B cell (primary cell): Measurements from ENCODE around the gene C5orf34. TPM values are rescaled to one million over a fixed set of nuclear protein-coding genes. Genes with fewer than 3 reads are reported as not detected.

ENCODE experiments used
- ATAC-seq: fragments of 200-7000 bp; cut with Tn5 transposase; one replicate; pipeline ENCODE4 v1.10.0; 2021; ENCODE audit warnings: low read depth, mild to moderate bottlenecking, moderate number of reproducible peaks, moderate library complexity
- CTCF ChIA-PET: fragments of 350-600 bp; sonication (Branson Sonifier 250); formaldehyde crosslinking; loops from one replicate; lab custom pipeline; 2021; ENCODE audit warnings: antibody characterized with exemption, inconsistent platforms; lab: Charles Lee
- POLR2A ChIA-PET: fragments of 350-600 bp; sonication (Branson Sonifier 250); formaldehyde crosslinking; loops from one replicate; lab custom pipeline; 2021; ENCODE audit warnings: antibody characterized with exemption; lab: Charles Lee
- DNase-seq: peaks from one replicate; pipeline ENCODE4 v3.0.0; 2013
- H2AFZ ChIP-seq: 2 replicates; pipeline ENCODE4 v1.6.1; 2012; ENCODE audit warnings: mild to moderate bottlenecking, low read depth, low read length; ENCODE audit not compliant: insufficient read depth, poor library complexity, severe bottlenecking
- H3K27ac ChIP-seq, 2 donors: 1 replicate in 1 of 2; 2 replicates in 1 of 2; pipeline ENCODE4 v1.5.1; 2012 to 2013; ENCODE audit warnings: low read length in 2 of 2, mild to moderate bottlenecking in 2 of 2, moderate library complexity in 1 of 2
- H3K27me3 ChIP-seq, 4 experiments: fragments of 200-600 bp in 1 of 4; sonication (generic) in 1 of 4; replicated peaks in 1 of 4; 1 replicate in 2 of 4; 2 replicates in 2 of 4; pipeline versions ENCODE4 v1.6.1 to v1.7.0; 2013 to 2016; ENCODE audit warnings: low read length in 3 of 4, mild to moderate bottlenecking in 2 of 4, mixed read lengths in 1 of 4, moderate library complexity in 1 of 4; ENCODE audit not compliant: insufficient read depth in 4 of 4, control insufficient read depth in 3 of 4; ENCODE audit errors: control extremely low read depth in 1 of 4
- H3K36me3 ChIP-seq, 2 experiments: replicated peaks in 1 of 2; 1 replicate in 1 of 2; 2 replicates in 1 of 2; pipeline versions ENCODE4 v1.6.1 to v1.7.1; 2013; ENCODE audit warnings: low read length in 1 of 2; ENCODE audit not compliant: insufficient read depth in 2 of 2, control insufficient read depth in 1 of 2; ENCODE audit errors: control extremely low read depth in 1 of 2, extremely low read depth in 1 of 2
- H3K4me1 ChIP-seq, 2 donors: fragments of 200-600 bp in 1 of 2; sonication (generic) in 1 of 2; 1 replicate in 1 of 2; 2 replicates in 1 of 2; pipeline versions ENCODE4 v1.5.1 to v1.6.1; 2013 to 2017; ENCODE audit warnings: low read length in 2 of 2; ENCODE audit not compliant: control insufficient read depth in 2 of 2, insufficient read depth in 2 of 2
- H3K4me2 ChIP-seq: replicated peaks from 2 replicates; pipeline ENCODE3; 2012; ENCODE audit warnings: mild to moderate bottlenecking, low read depth, low read length; ENCODE audit not compliant: poor library complexity, severe bottlenecking
- H3K4me3 ChIP-seq, 5 experiments: fragments of 200-600 bp in 1 of 5; sonication (generic) in 1 of 5; 1 replicate in 3 of 5; 2 replicates in 2 of 5; pipeline versions ENCODE4 v1.5.1 to v1.7.0; 2011 to 2016; ENCODE audit warnings: low read length in 4 of 5, mild to moderate bottlenecking in 4 of 5, low read depth in 2 of 5, control low read depth in 1 of 5, moderate library complexity in 1 of 5; ENCODE audit not compliant: insufficient read depth in 1 of 5; ENCODE audit errors: control extremely low read depth in 1 of 5, extremely low read depth in 1 of 5
- H3K79me2 ChIP-seq: fragments of 200-600 bp; sonication (generic); one replicate; pipeline ENCODE4 v1.6.0; 2016; ENCODE audit warnings: low read length; ENCODE audit not compliant: control insufficient read depth, insufficient read depth
- H3K9ac ChIP-seq: fragments of 200-600 bp; sonication (generic); 2 replicates; pipeline ENCODE4 v1.6.1; 2017; ENCODE audit warnings: mild to moderate bottlenecking, low read length, moderate library complexity
- H3K9me3 ChIP-seq, 3 donors: one replicate each; pipeline versions ENCODE4 v1.6.1 to v1.7.1; 2013; ENCODE audit warnings: low read length in 2 of 3; ENCODE audit not compliant: control insufficient read depth in 2 of 3, insufficient read depth in 1 of 3; ENCODE audit errors: control extremely low read depth in 1 of 3
- H4K20me1 ChIP-seq: 2 replicates; pipeline ENCODE4 v1.6.0; 2012; ENCODE audit warnings: mild to moderate bottlenecking, low read length; ENCODE audit not compliant: insufficient read depth, control insufficient read depth, poor library complexity, severe bottlenecking
- H3K27ac Mint-ChIP-seq: one replicate; pipeline ENCODE4 v1.8.0; 2021; ENCODE audit warnings: mixed read lengths
- H3K27me3 Mint-ChIP-seq: one replicate; pipeline ENCODE4 v1.8.0; 2021; ENCODE audit warnings: mixed read lengths
- H3K4me1 Mint-ChIP-seq: one replicate; pipeline ENCODE4 v1.8.0; 2021; ENCODE audit warnings: mixed read lengths
- H3K4me3 Mint-ChIP-seq: one replicate; pipeline ENCODE4 v1.8.0; 2021; ENCODE audit warnings: mixed read lengths
- H3K9me3 Mint-ChIP-seq: one replicate; pipeline ENCODE4 v1.8.0; 2022; ENCODE audit warnings: mixed read lengths; ENCODE audit not compliant: insufficient read depth
- CTCF ChIP-seq: fragments of 200-600 bp; IDR thresholded peaks from one replicate; pipeline ENCODE4 v1.8.0; 2022; ENCODE audit warnings: antibody characterized with exemption, mild to moderate bottlenecking
- EZH2 ChIP-seq: IDR thresholded peaks from 2 replicates; pipeline ENCODE4 v1.6.1; 2012; ENCODE audit warnings: borderline replicate concordance, low read depth, mild to moderate bottlenecking, moderate library complexity, low read length; ENCODE audit not compliant: insufficient read depth, poor library complexity, severe bottlenecking
- WGBS: methylation state at CpG from one replicate; pipeline ENCODE4 v1.1.5; 2013; ENCODE audit warnings: missing lambda C conversion rate; ENCODE audit not compliant: insufficient coverage; 5-methylcytosine and 5-hydroxymethylcytosine counted together
- intact Hi-C: fragments of 100-400 bp; cut with micrococcal nuclease; formaldehyde crosslinking; loops from one replicate; pipeline ENCODE4 v1.10.0; 2022
- polyA plus RNA-seq: library from polyadenylated mRNA; depleted of rRNA; stranded (reverse); fragments of >200 nt; gene quantifications from 2 replicates; pipeline ENCODE4 v1.2.3, GENCODE V29; 2012
- total RNA-seq, 2 donors: library from RNA; stranded (reverse); fragments of 120-200 nt in 1 of 2; gene quantifications; 1 replicate in 1 of 2; 2 replicates in 1 of 2; pipeline versions ENCODE4 v1.2.3 to v1.2.4, GENCODE V29; 2013 to 2022

The C5orf34 gene
- total and polyA plus RNA-seq, 2 donors (not counting 1 experiment from before 2014, with no cell fraction given), result 2.6 to 5.5 TPM

GRCh38 chr5:43530648-43531047, 15.7 kb upstream of the C5orf34 start:
- no CpG with 5 or more reads among the region's 2 CpGs for WGBS
- CTCF ChIA-PET, result no interaction called here
- Histone ChIP-seq H3K4me3 (no peak overlapping the region), H3K36me3 (peaks cover 20 to 67% of the 10 kb centered on the region in 2 experiments), H3K4me2 (no peak overlapping the region), H3K27ac (no peak overlapping the region), H3K9me3 (no peaks in the 10 kb centered on the region), H3K9ac (no peak overlapping the region), H3K79me2 (no peaks in the 10 kb centered on the region), H3K27me3 (no peaks in the 10 kb centered on the region), H3K4me1 (no peaks in the 10 kb centered on the region), H2AFZ (no peak overlapping the region), H4K20me1 (no peaks in the 10 kb centered on the region)
- DNase-seq (no peak), ATAC-seq (no peak)
- intact Hi-C loops, result no loop called here
- no peak overlapping the region for H3K4me3 Mint-ChIP-seq
- H3K9me3 Mint-ChIP-seq, result no peaks in the 10 kb centered on the region
- H3K27me3 Mint-ChIP-seq, result no peaks in the 10 kb centered on the region
- POLR2A ChIA-PET, result interaction anchor here (0.5 kb wide), 1 partner anchor 47 kb away, joined by 3 read pairs; the partner anchor contains the start of gene TMEM267
- H3K4me1 Mint-ChIP-seq, result no peaks in the 10 kb centered on the region
- no peak overlapping the region for H3K27ac Mint-ChIP-seq
- TF ChIP-seq CTCF, result no peak
- TF ChIP-seq EZH2, result no peak

- Histone ChIP-seq H3K4me1 (no peaks in the 10 kb centered on the region), H2AFZ (no peak overlapping the region), H3K27me3 (no peaks in the 10 kb centered on the region), H3K9me3 (no peaks in the 10 kb centered on the region), H4K20me1 (no peaks in the 10 kb centered on the region), H3K79me2 (no peaks in the 10 kb centered on the region), H3K4me2 (no peak overlapping the region), H3K4me3 (no peak overlapping the region), H3K9ac (no peak overlapping the region), H3K36me3 (peaks cover 9 to 25% of the 10 kb centered on the region in 2 experiments), H3K27ac (no peak overlapping the region)
- no peak for TF ChIP-seq EZH2
- TF ChIP-seq CTCF, result no peak
- Mint-ChIP-seq H3K27ac (no peak overlapping the region), H3K9me3 (no peaks in the 10 kb centered on the region), H3K4me1 (no peaks in the 10 kb centered on the region), H3K27me3 (no peaks in the 10 kb centered on the region), H3K4me3 (no peak overlapping the region)
- ATAC-seq, result no peak
- WGBS, result 90% methylated on average over 2 of the region's 2 CpGs
- intact Hi-C loops, result no loop called here
- ChIA-PET POLR2A (no interaction called here), CTCF (no interaction called here)
- DNase-seq, result no peak
Measured at GRCh38 chr5:43523662-43524072, 8.7 kb upstream of the C5orf34 start.
